GM19438 (cell line): ENCODE measurements around the gene SOCS1.
"Not testable (repeated sequence)": the region's sequence is repeated elsewhere in the genome, so short reads cannot be mapped to it uniquely, and the experiment has no call there.

Source experiments
- ATAC-seq: cut with Tn5 transposase; IDR thresholded peaks from one replicate; pipeline ENCODE4 v1.9.1; 2021; ENCODE audit warnings: low read depth; ENCODE audit not compliant: unreplicated experiment

SOCS1 gene, protein sequence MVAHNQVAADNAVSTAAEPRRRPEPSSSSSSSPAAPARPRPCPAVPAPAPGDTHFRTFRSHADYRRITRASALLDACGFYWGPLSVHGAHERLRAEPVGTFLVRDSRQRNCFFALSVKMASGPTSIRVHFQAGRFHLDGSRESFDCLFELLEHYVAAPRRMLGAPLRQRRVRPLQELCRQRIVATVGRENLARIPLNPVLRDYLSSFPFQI

DNA sequence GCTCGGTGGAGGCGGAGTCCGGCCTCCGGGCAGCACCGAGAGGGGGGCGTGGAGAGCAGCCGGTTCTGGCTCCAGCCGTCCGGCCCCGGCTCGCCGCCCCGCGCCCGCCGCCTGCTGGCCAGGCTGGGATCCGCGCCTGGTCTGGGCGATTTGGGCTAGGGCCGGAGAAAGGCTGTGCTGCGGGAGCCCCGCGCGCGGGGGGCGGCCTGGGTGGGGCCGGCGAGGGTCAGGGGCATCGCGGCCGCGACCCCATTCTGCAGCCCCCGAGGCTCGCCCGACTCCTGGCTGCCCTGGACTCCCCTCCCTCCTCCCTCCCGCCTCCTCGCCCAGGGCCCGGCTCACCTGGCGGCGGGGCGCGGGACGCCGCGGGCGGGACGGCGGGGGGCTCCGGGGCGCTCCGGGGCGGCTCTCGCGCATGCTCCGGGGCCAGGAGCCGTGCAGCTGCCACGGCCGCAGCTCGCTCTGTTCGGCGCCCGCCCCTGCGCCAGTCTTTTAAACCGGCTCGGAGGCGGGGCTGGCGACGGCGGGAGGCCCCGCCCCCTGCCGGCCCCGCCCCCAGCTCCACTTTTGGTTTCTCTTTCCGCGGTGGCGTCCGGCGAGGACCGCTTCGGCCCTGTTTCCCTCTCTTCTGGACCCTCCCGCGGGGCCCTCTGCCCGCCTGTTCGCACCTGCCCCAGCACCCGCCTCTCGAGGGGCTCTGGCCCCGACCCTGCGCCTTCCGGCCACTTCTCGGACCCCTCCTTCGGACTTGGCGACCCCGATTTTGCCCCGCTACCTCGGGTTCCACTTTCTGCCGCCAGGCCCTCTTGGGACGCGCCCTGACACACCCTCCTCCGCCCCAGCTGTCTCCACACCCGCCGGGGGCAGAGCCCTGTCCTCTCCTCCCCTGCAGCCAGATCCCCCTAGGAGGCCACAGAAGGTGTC, at the start of gene SOCS1:
SOCS1 (minus strand) TSS at position 468 of the 924 bp plus-strand sequence. CDS start 726 bp downstream, outside the sequence.
- ATAC-seq, result peak; percentile 45

DNA sequence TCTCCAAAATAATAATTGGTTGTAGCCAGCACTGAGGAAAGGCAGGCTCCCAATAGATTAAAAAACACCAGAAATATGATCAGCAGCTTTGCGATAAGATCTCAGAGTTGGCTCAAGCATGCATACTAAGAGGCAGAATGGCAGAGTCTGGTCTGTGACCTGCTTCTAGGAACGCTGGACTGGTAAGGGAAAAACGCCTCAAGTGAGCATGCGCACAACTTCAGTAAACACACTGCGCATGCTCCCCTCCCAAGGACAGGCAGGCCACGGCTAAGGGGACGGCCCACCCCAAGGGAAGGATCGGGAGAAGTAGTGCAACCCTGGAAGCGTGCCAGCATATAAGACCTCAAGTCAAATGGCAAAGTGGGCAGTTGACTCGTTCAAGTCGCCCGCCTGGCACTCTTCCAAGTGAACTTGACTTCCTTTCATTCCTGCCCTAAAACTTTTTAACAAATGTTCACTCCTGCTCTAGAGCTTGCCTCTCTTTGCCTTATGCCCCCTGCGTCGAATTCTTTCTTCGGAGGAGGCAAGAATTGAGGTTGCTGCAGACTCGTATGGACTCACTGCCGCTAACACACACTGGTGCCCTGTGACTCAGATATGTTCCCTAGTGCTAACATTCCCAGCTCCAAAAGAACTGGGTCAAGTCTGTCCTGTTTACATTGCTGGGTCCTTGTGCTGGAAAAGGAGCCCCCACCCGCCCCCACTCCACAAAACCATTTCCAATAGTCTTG, 47.6 kb upstream of the SOCS1 start:
- ATAC-seq, result no peak

DNA sequence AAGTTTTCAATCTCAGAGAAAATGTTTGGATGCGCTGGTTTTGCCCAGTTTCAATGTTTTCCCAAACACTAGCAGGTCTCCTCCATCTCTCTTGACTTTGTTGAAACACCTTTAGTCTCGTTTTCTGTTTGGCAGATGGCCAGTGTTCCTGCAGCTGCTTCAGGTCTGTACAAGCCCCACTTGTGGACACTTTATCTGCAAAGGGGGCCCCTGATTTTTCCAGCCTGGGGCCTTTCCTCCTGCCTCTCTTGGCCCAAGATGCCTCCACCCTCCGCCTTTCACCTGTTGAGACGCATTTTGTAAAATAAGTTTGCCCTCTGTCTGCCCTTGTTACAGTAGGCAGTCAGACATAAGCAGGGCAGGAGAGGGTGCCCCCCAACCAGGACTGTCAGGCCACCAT, 47.0 kb upstream of the SOCS1 start:
- ATAC-seq, result no peak

- ATAC-seq, result no peak
Observed at GRCh38 chr16:11301645-11302501, 45.9 kb upstream of the SOCS1 start.

DNA sequence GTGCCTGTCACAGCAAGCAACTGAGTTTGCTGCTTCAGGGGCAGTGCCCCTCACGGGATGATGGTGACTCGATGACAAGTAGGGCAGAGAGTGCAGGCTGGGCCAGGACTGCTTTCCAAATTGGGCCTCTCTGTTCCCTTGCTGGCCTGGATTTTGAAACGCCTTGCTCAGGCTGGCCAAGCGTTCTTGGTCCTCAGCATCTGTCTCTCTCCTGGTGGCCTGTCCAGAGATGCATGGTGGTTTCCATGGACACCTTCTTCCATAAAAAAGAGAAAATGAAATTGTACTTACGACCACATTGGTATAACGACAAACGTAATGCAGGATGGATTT, 44.5 kb upstream of the SOCS1 start:
- ATAC-seq, result no peak

DNA sequence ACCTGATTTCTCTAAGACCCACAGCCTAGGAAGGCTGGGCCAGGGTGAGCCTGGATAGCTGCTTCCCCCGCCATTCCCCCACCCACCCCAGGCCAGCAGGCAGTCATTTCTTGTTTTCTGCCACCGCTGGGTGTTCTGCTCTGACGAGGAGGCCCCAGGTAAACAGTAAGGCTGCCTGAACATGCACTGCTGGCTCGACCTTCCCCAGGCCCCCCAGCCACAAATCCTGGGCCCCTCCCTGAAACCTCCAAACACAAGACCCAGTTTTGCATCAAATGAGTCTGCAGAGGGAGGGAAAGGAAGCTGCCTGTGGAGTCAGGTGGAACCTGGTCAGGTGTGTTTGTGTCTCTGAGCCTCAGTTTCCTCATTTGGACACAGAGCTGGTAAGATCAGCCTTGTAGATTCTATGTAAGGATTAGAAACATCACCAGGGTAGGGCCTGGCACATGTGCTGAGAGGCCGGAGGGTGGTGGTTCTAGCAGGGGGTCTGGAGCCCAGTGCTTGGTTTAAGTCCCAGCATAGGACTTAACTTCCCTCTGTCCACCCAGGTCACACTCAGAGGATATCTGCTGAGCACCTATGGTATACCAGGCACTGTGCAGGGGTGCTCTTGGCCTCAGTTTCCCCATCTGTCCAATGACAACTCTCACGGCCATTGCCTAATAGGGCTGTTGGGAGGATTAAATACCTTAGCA, 44.0 kb upstream of the SOCS1 start:
- no peak for ATAC-seq

DNA sequence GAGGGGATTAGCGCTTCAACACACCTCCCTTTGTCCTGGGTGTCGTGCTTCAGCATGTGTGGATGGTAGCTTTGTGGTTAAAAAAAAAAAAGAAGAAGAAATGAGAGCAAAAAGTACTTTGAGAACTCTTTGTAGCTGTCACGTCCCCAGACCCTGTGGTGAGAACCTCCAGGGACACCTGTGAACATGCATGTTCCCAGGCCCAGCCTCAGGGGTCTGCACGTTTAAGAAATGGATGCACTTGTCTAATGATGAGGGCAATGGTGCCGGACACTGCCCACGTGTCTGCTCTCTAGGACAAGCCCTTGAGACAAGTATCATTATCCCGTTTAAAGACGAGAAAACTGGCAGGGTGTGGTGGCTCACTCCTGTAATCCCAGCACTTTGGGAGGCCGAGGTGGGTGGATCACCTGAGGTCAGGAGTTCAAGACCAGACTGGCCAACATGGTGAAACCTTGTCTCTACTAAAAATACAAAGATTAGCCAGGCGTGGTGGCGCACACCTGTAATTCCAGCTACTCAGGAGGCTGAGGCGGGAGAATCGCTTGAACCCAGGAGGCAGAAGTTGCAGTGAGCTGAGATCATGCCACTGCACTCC, 43.0 kb upstream of the SOCS1 start:
- not testable (repeated sequence) for ATAC-seq

DNA sequence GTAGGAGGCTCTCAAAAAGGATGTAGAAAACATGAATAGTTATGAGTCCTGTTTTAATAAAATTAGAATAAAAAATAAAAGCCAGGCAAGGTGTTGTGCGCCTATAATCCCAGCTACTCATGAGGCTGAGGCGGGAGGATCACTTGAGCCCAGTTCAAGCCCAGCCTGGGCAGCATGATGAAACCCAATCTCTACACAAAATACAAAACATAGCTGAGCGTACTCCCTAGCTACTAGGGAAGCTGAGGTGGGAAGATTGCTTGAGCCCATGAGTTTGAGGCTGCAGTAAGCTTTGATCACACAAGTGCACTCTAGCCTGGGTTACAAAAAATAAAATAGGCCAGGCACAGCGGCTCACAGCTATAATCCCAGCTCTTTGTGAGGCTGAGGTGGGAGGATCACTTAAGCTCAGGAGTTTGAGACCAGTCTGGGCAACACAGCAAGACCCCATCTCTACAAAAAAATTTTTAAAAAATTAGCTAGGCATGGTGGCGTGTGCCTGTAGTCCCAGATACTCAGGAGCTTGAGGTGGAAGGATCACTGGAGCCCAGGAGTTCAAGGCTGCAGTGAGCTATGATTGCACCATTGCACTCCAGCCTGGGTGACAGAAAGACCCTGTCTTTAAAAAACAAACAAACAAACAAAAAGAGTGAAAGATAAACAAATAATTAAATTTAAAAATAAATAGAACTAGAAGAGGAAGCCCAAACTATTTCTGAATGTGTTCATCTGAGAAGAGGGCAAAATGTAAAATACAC, 42.3 kb upstream of the SOCS1 start:
- no peak for ATAC-seq

GRCh38 chr16:11297492-11298142, 41.6 kb upstream of the SOCS1 start:
- ATAC-seq, result peak; percentile 59

DNA sequence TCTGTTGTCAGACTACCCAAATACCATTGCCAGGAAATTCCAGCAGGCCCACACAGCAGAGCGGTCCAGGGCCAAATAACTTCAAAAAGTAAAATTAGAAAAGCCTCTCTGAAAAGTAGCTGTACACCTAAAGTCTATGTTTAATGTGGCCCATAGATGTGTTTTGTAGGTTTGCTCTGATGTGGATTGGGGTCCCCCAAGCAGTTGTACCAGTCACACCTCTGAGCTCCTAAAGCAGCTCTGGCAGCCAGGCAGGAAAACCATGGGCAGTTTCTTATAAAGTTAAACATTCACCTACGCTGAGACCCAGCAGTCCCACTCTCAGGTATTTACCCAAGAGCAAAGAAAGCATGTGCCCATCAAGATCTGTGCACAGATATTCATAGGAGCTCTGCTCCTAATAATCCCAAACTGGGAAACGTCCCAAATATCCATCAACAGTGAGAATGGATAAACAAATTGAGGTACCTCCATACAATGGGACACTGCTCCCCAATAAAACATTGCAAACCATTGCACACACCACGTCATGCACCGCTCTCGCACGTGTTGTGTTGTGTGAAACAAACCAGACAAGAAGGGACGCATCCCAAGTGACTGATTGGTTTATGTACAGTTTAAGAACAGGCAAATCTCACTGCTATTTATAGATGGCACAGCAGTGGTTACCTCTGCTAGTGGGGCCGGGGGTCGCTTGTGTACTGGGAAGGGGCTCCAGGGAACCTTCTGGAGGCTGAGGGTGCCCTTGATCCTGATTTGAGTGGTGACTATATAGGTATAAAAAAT, 40.9 kb upstream of the SOCS1 start:
- no peak for ATAC-seq

GRCh38 chr16:11296351-11296705, 40.3 kb upstream of the SOCS1 start:
- no peak for ATAC-seq

DNA sequence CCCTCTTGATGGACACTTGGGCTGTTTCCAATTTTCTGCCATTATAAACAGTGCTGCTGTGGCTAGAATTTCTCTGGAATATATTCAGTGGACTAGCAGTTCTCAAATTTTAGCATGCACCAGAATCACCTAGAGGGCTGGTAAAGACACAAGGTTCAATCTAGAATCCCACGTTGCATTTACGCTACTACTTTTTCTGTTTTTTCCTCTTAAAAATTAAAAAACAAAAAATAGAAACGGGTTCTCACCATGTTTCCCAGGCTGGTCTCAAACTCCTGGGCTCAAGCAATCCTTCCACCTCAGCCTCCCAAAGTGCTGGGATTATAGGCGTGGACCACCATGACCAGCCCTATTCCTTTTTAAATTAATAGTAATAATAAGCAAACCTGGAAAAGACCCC, 39.7 kb upstream of the SOCS1 start:
- no peak for ATAC-seq

DNA sequence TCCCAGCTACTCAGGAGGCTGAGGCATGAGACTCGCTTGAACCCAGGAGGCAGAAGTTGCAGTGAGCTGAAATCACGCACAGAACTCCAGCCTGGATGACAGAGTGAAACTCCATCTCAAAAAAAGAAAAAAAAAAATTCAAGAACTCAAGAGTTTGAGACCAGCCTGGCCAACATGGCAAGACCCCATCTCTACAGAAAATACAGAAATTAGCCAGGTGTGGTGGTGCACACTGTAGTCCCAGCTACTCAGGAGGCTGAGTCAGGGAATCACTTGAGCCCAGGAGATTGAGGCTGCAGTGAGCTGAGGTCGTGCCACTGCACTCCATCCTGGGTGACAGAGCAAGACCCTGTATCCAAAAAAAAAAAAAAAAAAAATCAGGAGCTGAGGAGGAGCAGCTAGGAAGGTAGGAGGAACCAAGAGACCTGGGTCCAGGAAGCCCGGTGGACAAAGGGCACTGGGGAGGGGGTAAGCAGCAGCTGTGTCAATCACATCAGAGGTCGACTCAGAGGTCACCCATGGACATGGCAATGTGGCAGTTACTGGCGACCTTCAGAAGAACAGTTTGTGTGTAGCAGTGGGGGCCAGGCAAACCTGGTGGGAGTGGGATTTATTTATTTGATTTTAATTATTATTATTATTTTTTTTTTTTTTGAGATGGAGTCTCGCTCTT, 36.2 kb upstream of the SOCS1 start:
- no peak for ATAC-seq

DNA sequence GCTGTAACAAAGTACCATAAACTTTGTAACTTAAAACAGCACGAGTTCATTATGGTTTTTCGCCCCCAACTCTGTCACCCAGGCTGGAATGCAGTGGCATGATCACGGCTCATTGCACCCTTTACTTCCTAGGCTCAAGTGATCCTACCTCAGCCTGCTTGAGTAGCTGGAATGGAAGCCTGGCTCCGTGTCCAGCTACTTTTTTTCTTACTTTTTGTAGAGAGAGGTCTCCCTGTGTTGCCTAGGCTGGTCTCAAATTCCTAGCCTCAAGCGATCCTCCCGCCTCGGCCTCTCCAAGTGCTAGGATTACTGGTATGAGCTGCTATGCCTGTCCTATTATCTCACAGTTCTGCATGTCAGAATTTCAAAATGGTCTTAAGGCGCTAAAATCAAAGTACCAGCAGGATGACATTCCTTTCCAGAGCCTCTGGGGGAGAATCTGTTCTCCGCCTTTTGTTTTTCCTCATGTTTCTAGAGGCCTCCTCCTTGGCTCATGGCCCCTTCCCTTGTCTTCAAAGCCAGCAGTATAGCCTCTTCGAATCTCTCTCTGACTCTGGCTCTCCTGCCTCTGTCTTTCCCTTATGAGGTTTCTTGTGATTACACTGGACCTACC, 35.2 kb upstream of the SOCS1 start:
- ATAC-seq, result no peak

DNA sequence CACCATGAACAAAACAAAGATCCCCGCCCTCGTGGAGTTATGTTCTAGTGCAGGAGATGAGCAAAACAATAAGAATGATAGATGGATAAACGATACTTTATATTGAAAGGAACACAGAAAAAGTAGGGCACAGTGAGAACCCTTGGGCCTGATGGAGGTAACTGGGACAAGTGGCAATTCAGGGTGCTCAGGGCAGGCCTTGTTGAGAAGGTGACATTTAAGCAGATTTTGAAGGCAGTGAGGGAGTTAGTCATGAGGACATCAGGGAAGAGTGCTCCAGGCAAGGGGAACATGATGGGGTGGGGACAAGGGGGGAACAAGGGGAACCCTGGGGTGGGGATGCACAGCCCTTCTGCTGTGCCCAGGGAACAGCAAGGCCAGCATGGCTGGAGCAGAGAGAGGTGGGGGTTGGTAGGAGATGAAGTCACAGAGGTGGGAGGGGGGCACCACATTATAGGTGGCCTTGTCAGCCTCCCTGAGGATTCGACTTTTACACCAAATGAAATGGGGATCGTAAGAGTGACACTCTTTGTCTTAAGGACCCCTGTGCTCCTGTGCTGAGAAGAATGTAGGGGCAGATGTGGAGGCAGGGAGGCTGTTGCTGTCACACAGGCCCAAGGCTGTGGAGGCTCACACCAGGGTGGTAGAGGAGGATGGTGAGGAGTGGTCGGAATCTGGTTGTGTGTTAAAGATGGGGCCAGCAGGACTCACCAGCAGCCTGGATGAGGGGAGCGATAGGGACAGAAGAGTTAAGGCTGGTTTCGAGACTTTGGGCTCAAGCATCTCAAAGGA, 34.3 kb upstream of the SOCS1 start:
- no peak for ATAC-seq

DNA sequence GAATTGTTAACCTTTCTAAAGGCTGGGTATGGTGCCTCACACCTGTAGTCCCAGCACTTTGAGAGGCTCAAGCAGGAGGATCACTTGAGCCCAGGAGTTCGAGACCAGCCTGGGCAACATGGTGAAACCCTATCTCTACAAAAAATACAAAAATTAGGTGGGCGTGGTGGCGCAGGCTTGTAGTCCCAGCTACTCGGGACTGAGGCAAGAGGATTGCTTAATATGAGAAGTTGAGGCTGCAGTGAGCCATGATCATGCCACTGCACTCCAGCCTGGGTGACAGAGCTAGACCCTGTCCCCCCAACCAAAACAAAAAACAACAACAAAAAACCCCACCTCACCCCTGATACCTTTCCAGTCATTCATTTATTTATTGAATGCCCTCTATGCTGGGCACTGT, 33.7 kb upstream of the SOCS1 start:
- ATAC-seq, result not testable (repeated sequence)
